Activated CD4-positive, alpha-beta memory T cell treated with anti-CD3 and anti-CD28 coated beads for 36 hours (primary cell): ENCODE results near the gene DNAH17. TPM values are rescaled to one million over a fixed set of nuclear protein-coding genes. Genes with fewer than 3 reads are reported as not detected.

ENCODE experiments used
- CTCF ChIA-PET: fragments of 350-600 bp; sonication (Branson Sonifier 250); formaldehyde crosslinking; loops from one replicate; lab custom pipeline; 2021; ENCODE audit warnings: antibody characterized with exemption, inconsistent platforms; lab: Charles Lee
- POLR2A ChIA-PET: fragments of 350-600 bp; sonication (Branson Sonifier 250); formaldehyde crosslinking; loops from one replicate; lab custom pipeline; 2021; ENCODE audit warnings: antibody characterized with exemption; lab: Charles Lee
- DNase-seq: peaks from one replicate; pipeline ENCODE4 v3.0.0-alpha.2; 2020
- H3K27ac Mint-ChIP-seq: one replicate; pipeline ENCODE4 v1.8.0; 2021; ENCODE audit warnings: mixed read lengths
- H3K27me3 Mint-ChIP-seq: one replicate; pipeline ENCODE4 v1.8.0; 2021; ENCODE audit warnings: mixed read lengths
- H3K36me3 Mint-ChIP-seq: one replicate; pipeline ENCODE4 v1.8.0; 2021; ENCODE audit warnings: mixed read lengths
- H3K4me1 Mint-ChIP-seq: one replicate; pipeline ENCODE4 v1.8.0; 2021; ENCODE audit warnings: low read depth, mixed read lengths
- H3K4me3 Mint-ChIP-seq: one replicate; pipeline ENCODE4 v1.8.0; 2021; ENCODE audit warnings: mild to moderate bottlenecking, mixed read lengths
- H3K9me3 Mint-ChIP-seq: one replicate; pipeline ENCODE4 v1.8.0; 2021; ENCODE audit warnings: mixed read lengths
- intact Hi-C: fragments of 100-400 bp; cut with micrococcal nuclease; formaldehyde crosslinking; loops from one replicate; pipeline ENCODE4 v1.15.1; 2023
- total RNA-seq, 2 experiments: library from RNA; stranded (reverse); gene quantifications; one replicate each; pipeline ENCODE4 v1.2.3, GENCODE V29; 2021

DNAH17 gene
- total RNA-seq, 2 experiments from 2014 or later, result 0.21 to 0.29 TPM

DNA sequence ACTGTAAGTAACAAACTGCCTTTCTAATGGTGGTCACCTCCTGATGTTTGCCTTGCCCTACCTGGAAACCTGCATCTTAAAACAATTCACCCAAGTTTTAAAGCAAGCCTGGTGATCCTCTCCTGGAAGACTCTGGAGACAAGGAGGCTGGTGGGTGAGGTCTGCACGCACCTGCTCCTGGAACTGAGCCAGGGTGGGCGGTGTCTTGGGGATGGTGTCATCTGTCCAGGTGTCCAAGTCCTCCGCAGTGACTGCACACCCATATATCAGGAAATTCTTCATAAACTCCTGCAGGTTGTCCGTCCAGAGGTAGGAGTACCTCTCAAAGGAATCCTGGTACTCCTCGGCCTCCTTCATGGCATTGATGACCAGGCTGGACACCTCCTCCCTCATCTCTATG is 44.9 kb downstream of the DNAH17 start:
- no peaks in the 10 kb centered on the region for H3K9me3 Mint-ChIP-seq
- POLR2A ChIA-PET, result no interaction called here

DNA sequence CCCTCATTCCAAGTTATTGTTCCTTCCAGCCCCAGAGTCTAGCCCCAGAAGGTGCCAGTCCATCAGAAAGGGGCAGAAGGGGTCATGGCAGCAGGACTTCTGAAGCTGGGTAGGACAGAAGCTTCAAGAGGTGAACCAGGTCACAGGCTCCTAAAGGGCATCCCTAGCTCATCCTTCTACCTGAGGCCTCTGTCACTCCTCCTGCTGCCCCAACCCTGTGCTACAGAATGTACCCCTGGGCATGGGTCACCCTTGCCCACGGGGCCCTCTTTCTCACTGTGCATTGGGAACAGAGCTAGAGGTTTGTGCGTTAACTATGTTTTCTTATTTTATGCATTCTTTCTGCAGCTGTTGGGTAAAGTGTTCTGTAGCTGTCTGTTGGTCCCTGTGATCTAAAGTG is 46.5 kb downstream of the DNAH17 start:
- no peaks in the 10 kb centered on the region for H3K36me3 Mint-ChIP-seq
- POLR2A ChIA-PET, result no interaction called here
- H3K27me3 Mint-ChIP-seq, result no peaks in the 10 kb centered on the region
- peaks cover 19% of the 10 kb centered on the region for H3K4me1 Mint-ChIP-seq
- DNase-seq, result no peak
- no peak overlapping the region for H3K27ac Mint-ChIP-seq
- intact Hi-C loops, result no loop called here
- CTCF ChIA-PET, result no interaction called here
- H3K9me3 Mint-ChIP-seq, result no peaks in the 10 kb centered on the region
- H3K4me3 Mint-ChIP-seq, result no peak overlapping the region

More for the DNA sequence above, 44.9 kb downstream of the DNAH17 start:
- Mint-ChIP-seq H3K27ac (no peak overlapping the region), H3K36me3 (no peaks in the 10 kb centered on the region), H3K4me3 (no peak overlapping the region), H3K27me3 (no peaks in the 10 kb centered on the region), H3K4me1 (peaks cover 27% of the 10 kb centered on the region)
- intact Hi-C loops, result no loop called here
- CTCF ChIA-PET, result no interaction called here
- DNase-seq, result no peak

DNA sequence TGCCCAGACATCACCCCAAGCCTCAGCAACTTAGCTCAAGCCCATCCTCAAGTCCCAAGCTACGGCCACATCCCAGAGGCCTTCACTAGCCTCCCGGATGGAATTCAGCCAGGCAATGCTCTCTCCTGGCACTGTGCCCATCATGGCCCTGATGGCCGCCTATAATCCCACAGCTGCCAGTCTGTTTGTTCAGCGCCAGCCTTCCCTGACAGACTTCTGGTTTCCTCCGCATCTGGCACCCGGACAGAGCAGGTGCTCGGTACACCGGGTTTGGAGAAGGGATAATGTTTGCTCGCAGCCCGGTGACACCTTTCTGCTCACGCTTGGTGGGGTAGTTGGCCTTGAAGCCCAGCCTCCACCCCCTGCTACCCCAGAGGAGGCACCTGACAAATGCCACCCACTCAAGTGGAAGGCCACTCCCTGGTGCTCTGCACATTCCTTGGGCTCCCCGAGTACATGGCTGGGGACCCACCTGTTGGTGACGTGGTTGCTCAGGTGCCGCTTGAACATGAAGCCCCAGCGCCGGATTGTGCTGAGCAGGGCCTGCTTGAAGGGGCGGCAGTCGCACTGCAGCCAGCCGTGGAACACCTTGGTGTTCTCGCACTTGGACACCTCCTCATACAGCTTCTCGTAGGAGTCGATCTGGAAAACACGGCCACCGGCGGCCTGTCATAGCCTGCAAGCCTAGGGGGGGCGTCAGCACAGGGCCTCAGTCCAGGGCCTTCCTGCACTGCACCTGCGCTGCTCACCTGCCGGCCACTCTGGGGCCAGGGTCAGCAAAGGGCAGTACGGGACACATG is 47.1 kb downstream of the DNAH17 start:
- H3K27ac Mint-ChIP-seq, result no peak overlapping the region
- no peaks in the 10 kb centered on the region for H3K9me3 Mint-ChIP-seq
- no peaks in the 10 kb centered on the region for H3K36me3 Mint-ChIP-seq
- peaks cover 13% of the 10 kb centered on the region for H3K4me1 Mint-ChIP-seq
- no peak overlapping the region for H3K4me3 Mint-ChIP-seq
- intact Hi-C loops, result no loop called here
- no peak for DNase-seq
- ChIA-PET POLR2A (no interaction called here), CTCF (no interaction called here)
- no peaks in the 10 kb centered on the region for H3K27me3 Mint-ChIP-seq

DNA sequence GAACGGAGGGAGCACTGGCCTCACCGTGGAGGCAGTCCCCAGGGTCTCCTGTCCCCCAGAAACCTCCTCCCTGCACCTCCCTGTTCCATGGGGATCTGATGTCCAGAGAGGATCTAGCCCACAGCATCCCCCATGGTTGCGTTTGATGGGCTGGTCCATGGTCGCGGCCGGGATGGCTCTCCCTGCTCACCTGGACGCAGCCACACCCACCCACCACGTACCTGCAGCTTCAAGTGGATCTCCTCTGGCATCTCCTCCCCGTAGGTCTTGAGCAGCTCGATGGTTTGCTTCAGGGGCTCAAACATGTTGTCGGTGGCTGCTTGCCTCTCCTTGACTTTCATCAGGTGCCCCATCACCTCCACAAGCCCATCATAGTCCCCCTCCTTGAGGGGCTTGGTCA is 47.9 kb downstream of the DNAH17 start:
- ChIA-PET CTCF (no interaction called here), POLR2A (no interaction called here)
- Mint-ChIP-seq H3K4me3 (no peak overlapping the region), H3K27me3 (no peaks in the 10 kb centered on the region), H3K36me3 (no peaks in the 10 kb centered on the region), H3K27ac (no peak overlapping the region), H3K4me1 (peaks cover 8% of the 10 kb centered on the region), H3K9me3 (no peaks in the 10 kb centered on the region)
- no peak for DNase-seq
- intact Hi-C loops, result no loop called here

DNA sequence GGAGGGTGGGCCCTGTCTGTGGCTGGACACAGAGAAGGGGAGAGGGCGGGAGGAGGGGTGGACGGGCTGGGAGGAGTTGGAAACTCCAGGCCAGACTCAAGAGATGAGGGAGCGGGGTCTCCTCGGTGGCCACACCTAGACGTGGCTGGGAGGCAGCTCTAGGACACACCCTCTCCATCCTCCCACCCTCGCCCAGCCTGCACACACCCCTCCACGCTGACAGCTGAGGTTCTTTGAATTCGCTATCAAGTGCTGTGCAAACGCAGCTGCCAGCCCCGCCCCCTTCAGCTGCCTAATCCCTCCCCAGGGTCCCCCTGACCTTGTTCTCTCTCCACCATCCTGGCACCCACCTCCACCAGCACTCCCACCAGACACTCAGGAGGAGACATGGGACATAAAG is 48.7 kb downstream of the DNAH17 start:
- DNase-seq, result no peak
- H3K9me3 Mint-ChIP-seq, result no peaks in the 10 kb centered on the region
- no peak overlapping the region for H3K27ac Mint-ChIP-seq
- H3K36me3 Mint-ChIP-seq, result no peaks in the 10 kb centered on the region
- H3K4me1 Mint-ChIP-seq, result peaks cover 5% of the 10 kb centered on the region
- intact Hi-C loops, result no loop called here
- ChIA-PET CTCF (no interaction called here), POLR2A (no interaction called here)
- H3K27me3 Mint-ChIP-seq, result no peaks in the 10 kb centered on the region
- no peak overlapping the region for H3K4me3 Mint-ChIP-seq

DNA sequence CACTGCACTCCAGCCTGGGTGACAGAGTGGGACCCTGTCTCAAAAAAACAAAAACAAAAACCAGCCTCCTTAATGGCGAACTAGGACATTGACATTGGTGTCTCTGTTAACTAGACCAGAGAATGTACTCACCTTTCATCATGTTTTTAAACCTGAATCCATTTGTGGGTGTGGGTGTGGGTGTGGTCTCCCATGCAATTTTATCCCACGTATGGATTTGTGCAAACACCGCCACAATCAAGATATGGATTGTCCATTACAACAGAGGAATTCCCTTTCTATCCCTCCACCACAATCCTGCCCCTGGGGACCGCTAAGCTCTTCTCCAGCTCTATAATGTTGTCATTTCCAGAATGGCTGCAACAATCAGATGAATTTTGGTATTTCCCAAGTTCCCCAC is 49.9 kb downstream of the DNAH17 start:
- intact Hi-C loops, result no loop called here
- no peak overlapping the region for H3K4me3 Mint-ChIP-seq
- no peak overlapping the region for H3K27ac Mint-ChIP-seq
- H3K27me3 Mint-ChIP-seq, result no peaks in the 10 kb centered on the region
- H3K9me3 Mint-ChIP-seq, result no peaks in the 10 kb centered on the region
- ChIA-PET POLR2A (no interaction called here), CTCF (no interaction called here)
- no peak for DNase-seq
- no peaks in the 10 kb centered on the region for H3K36me3 Mint-ChIP-seq
- H3K4me1 Mint-ChIP-seq, result no peaks in the 10 kb centered on the region

DNA sequence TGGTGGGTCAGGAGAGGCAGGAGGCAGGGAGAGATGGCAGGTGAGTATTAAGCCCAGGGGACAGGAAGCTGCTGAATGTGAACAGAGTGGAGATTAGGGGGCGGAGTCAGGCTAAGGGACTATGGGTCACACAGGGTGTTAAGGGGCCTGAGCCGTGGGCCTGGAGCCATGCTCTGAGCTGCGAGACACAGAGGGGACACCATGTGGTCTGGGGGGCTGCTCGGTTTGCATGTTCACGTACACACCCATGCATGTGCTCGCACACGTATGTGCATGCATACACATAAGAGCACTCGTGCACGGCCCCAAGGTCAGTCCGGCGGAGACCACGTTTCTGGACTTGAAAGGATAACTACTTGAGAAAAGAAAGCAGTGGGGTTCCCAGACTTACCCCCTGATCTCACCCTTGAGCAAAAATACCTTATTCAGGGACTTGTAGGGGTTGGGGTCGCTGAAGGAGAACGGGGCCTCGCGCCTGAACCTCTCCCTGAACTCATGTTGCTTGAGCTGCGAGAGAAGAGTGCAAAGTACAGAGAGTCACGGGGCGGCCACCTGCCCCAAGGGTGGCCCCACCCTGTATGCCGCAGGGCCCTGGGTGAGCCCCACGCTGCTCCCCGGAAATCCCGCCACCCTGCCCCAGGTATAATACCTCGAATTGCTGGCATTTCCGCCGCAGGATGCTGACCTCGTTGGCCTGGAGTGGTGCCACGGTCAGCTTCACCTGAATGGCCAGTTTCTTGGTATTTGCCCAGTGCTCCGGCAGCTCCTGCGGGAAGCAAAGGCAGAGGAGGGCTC is 50.8 kb downstream of the DNAH17 start:
- DNase-seq, result no peak
- no peaks in the 10 kb centered on the region for H3K9me3 Mint-ChIP-seq
- H3K4me3 Mint-ChIP-seq, result no peak overlapping the region
- ChIA-PET POLR2A (no interaction called here), CTCF (no interaction called here)
- no peaks in the 10 kb centered on the region for H3K4me1 Mint-ChIP-seq
- H3K27ac Mint-ChIP-seq, result no peak overlapping the region
- H3K36me3 Mint-ChIP-seq, result no peaks in the 10 kb centered on the region
- intact Hi-C loops, result no loop called here
- no peaks in the 10 kb centered on the region for H3K27me3 Mint-ChIP-seq

DNA sequence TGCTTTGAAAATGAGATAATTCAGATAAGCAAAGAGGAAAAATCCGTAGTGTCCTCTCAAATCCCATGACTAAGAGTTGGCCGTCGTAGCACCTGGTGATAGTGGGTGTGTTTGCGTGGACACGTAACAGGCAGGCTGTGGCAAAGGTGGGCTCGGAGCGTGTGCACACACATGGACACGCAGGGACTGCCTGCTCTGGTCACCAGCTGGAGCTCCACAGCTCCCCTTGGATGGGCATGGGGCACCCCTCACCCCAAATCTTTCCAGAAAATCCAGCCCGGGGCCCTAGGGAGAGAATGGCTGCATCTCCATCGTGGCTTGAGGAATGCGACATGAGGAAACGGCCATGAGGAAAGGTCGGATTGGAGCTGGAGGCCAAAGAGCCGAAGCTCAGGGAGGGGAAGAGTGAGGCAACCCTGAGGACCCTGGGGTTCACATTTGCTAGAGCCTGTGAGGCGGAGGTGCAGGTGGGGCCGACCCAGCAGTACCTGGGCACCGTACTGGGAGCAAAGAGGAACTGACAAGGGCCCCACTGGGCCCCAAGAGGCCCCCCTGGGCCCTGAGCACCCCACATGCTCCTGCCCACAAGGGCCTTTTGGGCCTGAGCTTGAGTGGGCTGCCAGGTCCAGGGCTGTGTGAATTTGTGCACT is 51.6 kb downstream of the DNAH17 start:
- no peaks in the 10 kb centered on the region for H3K36me3 Mint-ChIP-seq
- intact Hi-C loops, result no loop called here
- no peaks in the 10 kb centered on the region for H3K27me3 Mint-ChIP-seq
- H3K4me3 Mint-ChIP-seq, result no peak overlapping the region
- POLR2A ChIA-PET, result no interaction called here
- H3K27ac Mint-ChIP-seq, result no peak overlapping the region
- no peak for DNase-seq
- CTCF ChIA-PET, result no interaction called here
- H3K9me3 Mint-ChIP-seq, result no peaks in the 10 kb centered on the region
- no peaks in the 10 kb centered on the region for H3K4me1 Mint-ChIP-seq

DNA sequence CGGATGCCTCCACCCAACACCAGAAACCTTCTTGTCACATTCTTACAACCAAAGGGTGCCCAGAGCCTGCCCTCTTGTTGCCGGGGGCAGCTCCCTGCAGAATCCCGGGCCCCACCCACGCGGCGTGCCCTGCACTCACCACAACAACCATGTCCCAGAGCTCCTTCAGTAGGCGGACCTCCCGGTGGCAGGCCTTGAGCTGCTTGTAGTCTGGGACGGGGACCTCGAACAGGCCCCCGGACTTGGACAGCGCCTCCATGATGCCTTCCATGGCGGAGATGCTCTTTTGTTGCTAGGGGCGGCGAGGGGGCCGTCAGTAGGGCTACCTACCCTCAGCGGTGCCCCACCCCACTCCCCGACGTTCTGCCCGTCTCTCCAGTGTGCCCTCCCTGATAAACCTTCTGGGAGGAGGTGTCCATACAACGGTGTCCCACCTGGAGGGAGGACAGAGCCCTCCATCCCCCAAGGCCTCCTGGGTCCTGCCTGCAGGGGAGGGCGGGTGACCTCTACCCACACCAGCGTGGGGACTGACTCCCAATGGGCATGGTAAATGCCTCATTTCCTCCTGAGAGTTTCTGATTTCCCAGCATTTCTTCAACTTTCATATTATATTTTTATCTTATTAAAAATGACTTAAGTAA is 52.2 kb downstream of the DNAH17 start:
- Mint-ChIP-seq H3K4me3 (no peak overlapping the region), H3K4me1 (no peaks in the 10 kb centered on the region), H3K9me3 (no peaks in the 10 kb centered on the region), H3K27me3 (no peaks in the 10 kb centered on the region), H3K36me3 (no peaks in the 10 kb centered on the region), H3K27ac (no peak overlapping the region)
- ChIA-PET CTCF (no interaction called here), POLR2A (no interaction called here)
- intact Hi-C loops, result no loop called here
- DNase-seq, result no peak

DNA sequence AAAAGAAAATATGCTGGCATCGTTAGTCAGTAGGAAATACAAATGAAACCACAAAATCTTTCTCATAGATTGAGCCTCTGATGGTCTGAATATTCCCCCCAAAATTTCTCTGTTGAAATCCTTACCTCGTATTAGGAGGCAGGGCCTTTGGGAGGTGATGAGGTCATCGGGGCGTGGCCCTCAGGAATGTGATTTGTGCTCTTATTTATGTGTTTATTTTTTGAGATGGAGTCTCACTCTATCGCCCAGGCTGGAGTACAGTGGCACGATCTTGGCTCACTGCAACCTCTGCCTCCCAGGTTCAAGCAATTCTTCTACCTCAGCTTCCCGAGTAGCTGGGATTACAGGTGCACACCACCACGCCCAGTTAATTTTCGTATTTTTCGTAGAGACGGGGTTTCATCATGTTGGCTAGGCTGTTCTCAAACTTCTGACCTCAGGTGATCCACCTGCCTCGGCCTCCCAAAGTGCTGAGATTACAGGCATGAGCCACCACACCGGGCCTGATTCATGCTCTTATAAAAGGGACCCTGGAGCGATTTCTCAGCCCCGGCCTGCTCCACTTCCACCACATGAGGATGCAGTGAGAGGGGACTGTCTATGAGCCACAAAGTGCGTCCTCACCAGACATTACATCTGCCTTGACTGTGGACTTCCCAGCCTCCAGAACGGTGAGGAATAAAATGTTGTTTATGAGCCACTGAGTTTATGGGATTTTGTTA is 53.1 kb downstream of the DNAH17 start:
- ChIA-PET CTCF (no interaction called here), POLR2A (no interaction called here)
- no peak overlapping the region for H3K4me3 Mint-ChIP-seq
- H3K4me1 Mint-ChIP-seq, result no peaks in the 10 kb centered on the region
- H3K27me3 Mint-ChIP-seq, result no peaks in the 10 kb centered on the region
- no peaks in the 10 kb centered on the region for H3K9me3 Mint-ChIP-seq
- DNase-seq, result no peak
- no peak overlapping the region for H3K27ac Mint-ChIP-seq
- no peaks in the 10 kb centered on the region for H3K36me3 Mint-ChIP-seq
- intact Hi-C loops, result no loop called here

DNA sequence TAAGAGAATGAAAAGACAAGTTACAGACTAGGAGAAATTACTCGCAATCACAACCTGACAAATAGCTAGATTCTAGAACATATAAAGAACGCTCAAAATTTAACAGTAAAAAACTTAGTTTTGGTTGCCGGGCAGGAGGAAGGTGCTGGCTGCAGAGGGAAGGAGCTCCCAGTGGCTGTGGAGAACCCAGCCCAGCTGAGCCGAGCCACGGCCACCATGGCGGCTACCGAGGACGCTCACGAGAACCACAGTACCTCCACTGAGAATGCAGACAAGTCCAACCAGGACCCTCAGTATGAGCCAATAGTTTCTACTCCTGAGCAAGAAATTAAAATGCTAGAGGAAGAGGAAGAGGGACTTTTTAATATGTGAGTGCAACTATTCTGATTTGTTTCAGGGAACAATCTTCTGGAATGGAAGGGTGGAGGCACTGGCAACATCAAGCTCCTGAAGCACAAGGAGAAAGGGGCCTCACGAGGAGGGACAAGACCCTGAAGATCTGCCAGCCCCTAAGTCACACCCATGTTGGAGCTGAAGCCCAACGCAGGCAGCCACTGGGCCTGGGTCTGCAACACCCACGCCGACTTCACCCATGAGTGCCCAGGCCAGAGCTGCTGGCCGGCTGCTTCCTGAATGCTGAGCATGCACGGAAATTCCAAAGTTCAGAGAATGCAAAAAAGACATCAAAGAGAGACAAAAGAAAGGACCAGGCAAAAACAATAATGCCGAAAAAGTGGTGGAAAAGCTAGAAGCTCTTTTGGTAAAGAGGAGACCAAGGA is 55.0 kb downstream of the DNAH17 start:
- Mint-ChIP-seq H3K9me3 (no peaks in the 10 kb centered on the region), H3K27me3 (no peaks in the 10 kb centered on the region), H3K4me3 (no peak overlapping the region), H3K4me1 (no peaks in the 10 kb centered on the region), H3K36me3 (no peaks in the 10 kb centered on the region), H3K27ac (no peak overlapping the region)
- CTCF ChIA-PET, result interaction anchor here (1.3 kb wide), 1 partner anchor 343 kb away, joined by 3 read pairs; no protein-coding TSS in a partner anchor
- POLR2A ChIA-PET, result no interaction called here
- DNase-seq, result no peak
- intact Hi-C loops, result no loop called here
